K562 (cell line): ENCODE data around the gene STX17. TPM values are rescaled to one million over a fixed set of nuclear protein-coding genes. Genes with fewer than 3 reads are reported as not detected.

ENCODE experiments used
- ARID3A ChIP-seq: IDR thresholded peaks from 2 replicates; pipeline ENCODE4 v1.6.1; 2012; ENCODE audit warnings: low read depth, low read length, improper control_type of control experiment, borderline replicate concordance
- CTCFL ChIP-seq: IDR thresholded peaks from 2 replicates; pipeline ENCODE4 v1.6.1; 2011; ENCODE audit warnings: borderline replicate concordance, low read depth, mild to moderate bottlenecking, moderate library complexity, low read length; ENCODE audit not compliant: insufficient read depth, poor library complexity, severe bottlenecking
- GATAD2A ChIP-seq: fragments of 450-650 bp; IDR thresholded peaks from 2 replicates; pipeline ENCODE4 v1.6.1; 2017
- HDAC2 ChIP-seq: fragments of 450-650 bp; IDR thresholded peaks from 2 replicates; pipeline ENCODE4 v1.6.1; 2016; ENCODE audit warnings: mild to moderate bottlenecking
- PRDM10 ChIP-seq: fragments of 450-650 bp; IDR thresholded peaks from 2 replicates; pipeline ENCODE4 v1.6.1; 2018; ENCODE audit not compliant: partially characterized antibody
- RBM14 ChIP-seq: fragments of 200-400 bp; formaldehyde crosslinking; IDR thresholded peaks from 2 replicates; pipeline ENCODE4 v1.6.1; 2018; ENCODE audit warnings: low read depth, mild to moderate bottlenecking, low read length, moderate library complexity, borderline replicate concordance; ENCODE audit not compliant: insufficient read depth
- ZBTB40 ChIP-seq, 2 experiments: fragments of 450-650 bp in 1 of 2; sonication (generic) in 1 of 2; formaldehyde crosslinking in 1 of 2; IDR thresholded peaks; 2 replicates each; pipeline versions ENCODE4 v1.7.1 to v1.9.0; 2016 to 2022; ENCODE audit warnings: inconsistent platforms in 1 of 2, mild to moderate bottlenecking in 1 of 2, missing genetic modification reagents in 1 of 2
- ZC3H8 ChIP-seq: fragments of 450-650 bp; IDR thresholded peaks from 2 replicates; pipeline ENCODE4 v1.6.1; 2017
- polyA plus RNA-seq, 8 experiments: library from polyadenylated mRNA; depleted of rRNA in 4 of 8; stranded (reverse) in 5 of 8; unstranded in 3 of 8; fragments of >200 nt; fragmentation: Nextera tagmentation in 2 of 8; fragmentation: Illumina TruSeq in 1 of 8; extraction: Ambion mirVana in 2 of 8; extraction: Trizol in 1 of 8; gene quantifications; 2 replicates each; pipeline versions ENCODE4 v1.2.1 to v1.2.3, GENCODE V29; 2011 to 2014; ENCODE audit warnings: inconsistent platforms in 1 of 8, missing spikeins in 1 of 8
- total RNA-seq, 7 experiments: library from RNA; depleted of rRNA in 6 of 7; stranded (reverse); fragments of >200 nt in 6 of 7; fragmentation: Illumina TruSeq in 2 of 7; extraction: Trizol in 2 of 7; gene quantifications; 2 replicates each; pipeline versions ENCODE4 v1.2.1 to v1.2.3, GENCODE V29; 2011 to 2021; ENCODE audit warnings: low replicate concordance in 1 of 7

STX17 gene
- total and polyA plus RNA-seq, 9 of the 15 experiments (the other 6 are each of a cell fraction or from before 2014, with no cell fraction given), result 14.4 to 25.1 (median 19.0) TPM

- TF ChIP-seq ZBTB40 (IDR thresholded peaks at IDR 0.05) (peak; percentile 78), ZBTB40 (CRISPR knock-in tag; IDR thresholded peaks at IDR 0.05) (no peak), RBM14 (no peak), ZC3H8 (no peak), HDAC2 (peak; percentile 64; the same call in 1 of the 2 replicates), GATAD2A (peak; percentile 58), CTCFL (peak; percentile 8), PRDM10 (peak; percentile 31), ARID3A (no peak)
These were observed at the start of gene STX17 (continued) for GRCh38 chr9:99906403-99907207.
